HG02642 (cell line): ENCODE data around the gene DCAF8.

Source experiments
- ATAC-seq: cut with Tn5 transposase; IDR thresholded peaks from one replicate; pipeline ENCODE4 v1.9.1; 2021; ENCODE audit warnings: mild to moderate bottlenecking; ENCODE audit not compliant: unreplicated experiment, poor library complexity

The DCAF8 gene

DNA sequence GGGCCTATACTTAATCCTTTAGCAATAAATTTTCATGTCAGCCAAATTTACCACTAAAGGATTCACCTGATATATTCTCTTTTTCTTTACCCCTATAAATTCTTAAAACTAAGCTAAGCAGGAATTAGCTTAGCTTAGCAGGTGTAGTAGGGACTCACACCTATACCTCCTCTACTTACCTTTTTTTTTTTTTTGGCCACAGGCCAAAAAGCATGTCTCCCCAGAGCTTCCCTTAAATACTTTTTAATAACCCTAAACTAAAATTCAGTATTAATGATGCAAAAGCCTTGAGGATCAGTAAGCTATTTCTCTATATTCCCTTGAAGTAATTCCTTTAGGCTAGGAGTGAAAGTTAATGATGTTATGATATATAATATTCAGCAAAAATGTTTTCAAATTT, 33.9 kb downstream of the DCAF8 start:
- ATAC-seq = no peak

DNA sequence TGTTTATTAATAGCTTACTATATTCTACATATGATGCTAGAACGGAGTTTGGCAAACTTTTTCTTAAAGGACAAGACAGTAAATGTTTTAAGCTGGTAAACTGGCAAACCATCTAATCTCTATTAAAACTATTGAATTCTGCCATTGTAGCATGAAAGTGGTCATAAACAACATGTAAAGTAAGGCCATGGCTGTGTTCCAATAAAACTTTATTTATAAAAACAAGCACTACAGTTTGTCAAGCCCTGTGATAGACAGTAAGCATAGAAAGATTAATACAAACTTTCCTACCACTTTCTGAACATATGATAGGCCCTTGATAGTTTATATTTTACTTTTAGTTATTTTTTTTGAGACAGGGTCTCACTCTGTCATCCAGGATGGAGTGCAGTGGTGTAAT, 34.8 kb downstream of the DCAF8 start:
- ATAC-seq = no peak

DNA sequence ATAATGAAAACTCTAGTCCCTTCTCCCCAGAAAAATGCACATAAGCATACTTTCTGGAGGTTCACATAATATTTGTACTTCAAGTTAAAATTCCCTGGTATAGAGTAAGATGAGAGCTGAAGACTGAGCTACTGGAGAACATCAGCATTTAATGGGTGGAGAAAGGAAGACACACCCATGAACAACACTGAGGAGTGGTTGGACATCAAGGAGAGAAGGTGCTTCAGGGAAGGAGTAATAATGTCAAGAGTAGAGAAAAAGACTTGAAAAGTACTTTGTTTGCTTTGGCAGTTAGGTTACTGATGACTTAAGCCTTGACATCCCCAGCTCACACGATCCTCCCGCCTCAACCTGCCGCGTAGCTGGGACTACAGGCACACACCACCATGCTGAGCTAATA, 35.3 kb downstream of the DCAF8 start:
- no peak for ATAC-seq

DNA sequence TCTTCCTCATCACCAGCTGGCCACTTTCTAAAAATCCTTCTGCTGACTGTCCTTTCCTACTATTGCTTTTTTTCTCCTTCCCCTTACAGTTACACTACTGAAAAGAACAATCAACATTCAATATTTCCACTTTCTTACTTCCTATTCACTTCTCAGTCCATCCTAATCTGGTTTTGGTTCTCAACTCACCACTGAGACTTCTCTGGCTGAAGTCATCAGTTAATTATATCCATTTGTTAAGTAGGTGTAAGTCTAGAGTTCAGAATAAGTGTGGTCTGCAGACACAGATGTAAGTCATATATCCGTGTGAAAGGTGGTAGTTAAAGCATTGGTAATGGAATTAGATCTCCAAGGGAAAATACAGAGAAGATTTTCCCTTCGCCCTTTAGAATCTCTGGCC, 35.7 kb downstream of the DCAF8 start:
- no peak for ATAC-seq

DNA sequence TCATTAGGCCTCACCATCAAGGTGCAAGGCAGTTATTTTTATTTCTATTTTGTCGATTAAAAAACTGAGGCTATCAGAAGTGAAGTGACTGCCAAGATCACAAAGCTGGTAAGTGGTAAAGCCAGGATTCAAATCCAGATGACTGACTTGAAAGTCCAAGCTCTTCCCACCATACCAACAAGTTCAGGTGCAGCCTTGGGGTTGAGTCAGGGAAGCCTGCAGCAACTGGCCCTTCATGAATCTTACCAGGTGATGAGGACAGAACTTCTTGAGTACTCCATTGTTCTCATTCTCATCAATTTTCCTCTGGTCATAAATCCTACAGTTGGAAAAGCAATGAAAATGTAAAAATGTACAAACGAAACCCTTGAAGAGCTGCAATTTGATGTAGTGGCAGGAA, 37.0 kb downstream of the DCAF8 start:
- no peak for ATAC-seq

DNA sequence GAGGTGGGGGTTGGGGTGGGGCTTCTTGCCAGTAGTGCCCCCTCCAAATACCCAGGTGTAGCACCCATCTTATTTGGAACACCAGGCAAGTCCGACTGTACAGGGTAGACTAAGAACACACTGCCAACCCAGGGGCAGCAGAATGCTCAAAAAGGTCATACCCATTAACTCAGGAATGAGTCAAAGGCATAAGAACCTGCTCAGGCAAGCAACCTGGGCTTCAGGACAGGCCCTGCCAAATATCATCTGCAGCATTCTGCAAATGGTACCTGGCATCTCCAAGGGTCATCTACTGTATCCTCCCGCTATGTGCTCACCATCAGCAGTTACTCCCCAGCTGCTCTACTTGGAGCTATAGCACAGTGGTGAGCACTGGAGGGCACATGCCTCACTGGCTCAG, 37.7 kb downstream of the DCAF8 start:
- no peak for ATAC-seq

DNA sequence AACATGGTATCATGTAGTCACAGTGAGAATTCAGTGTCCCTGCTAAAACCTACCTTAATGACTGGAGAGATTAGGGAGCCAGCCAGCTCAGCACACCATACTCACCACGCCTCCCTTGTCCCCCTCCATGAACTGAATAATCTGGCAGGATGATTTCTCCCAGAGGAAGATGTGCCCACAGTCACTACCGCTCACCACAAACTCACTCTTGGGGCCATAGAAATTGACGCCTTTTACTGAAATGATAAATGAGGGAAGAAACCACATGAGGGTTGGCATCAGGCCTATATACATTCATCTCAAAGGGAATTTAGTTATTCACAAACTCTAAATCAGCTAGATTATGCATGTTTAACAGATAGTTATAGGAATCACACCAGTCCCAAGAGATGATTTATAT, 39.8 kb downstream of the DCAF8 start:
- no peak for ATAC-seq

DNA sequence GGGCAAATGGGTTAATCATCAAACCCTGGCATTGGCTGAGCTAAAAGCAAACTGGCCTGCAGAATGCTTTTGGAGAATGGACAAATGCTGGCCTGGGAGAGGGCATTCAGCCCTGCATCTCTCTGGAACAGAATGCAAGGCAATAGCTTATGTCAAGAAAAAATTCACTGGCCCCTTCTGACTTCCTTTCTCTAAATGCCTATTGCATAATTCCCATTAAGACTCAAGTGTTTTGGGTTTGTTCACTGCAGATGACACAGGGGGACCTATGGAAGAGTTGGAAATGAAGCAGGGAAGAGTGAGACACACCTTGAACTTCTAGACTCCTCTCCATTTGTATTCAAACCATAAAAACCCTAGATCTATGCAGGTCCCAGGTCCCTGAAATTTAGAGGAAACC, 41.3 kb downstream of the DCAF8 start:
- no peak for ATAC-seq

DNA sequence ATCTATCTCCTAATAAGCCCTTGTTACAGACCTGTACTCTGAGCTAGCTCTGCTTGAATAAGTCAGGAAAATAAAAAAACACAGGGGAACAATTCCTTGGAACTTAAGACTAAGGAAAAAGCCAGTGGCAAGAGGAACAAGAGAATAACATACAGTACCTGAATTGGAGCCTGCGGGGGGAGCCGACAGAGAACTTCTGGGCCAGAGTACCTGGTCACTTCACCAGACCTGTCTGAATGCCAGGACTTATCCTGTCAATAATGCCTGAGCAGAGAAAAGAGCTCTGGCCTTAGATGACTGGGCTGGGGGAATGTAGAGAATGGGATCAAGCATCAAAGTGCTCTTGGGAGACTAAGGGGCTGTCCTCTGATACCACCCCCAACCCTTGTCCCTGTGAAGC, 42.0 kb downstream of the DCAF8 start:
- ATAC-seq = no peak

DNA sequence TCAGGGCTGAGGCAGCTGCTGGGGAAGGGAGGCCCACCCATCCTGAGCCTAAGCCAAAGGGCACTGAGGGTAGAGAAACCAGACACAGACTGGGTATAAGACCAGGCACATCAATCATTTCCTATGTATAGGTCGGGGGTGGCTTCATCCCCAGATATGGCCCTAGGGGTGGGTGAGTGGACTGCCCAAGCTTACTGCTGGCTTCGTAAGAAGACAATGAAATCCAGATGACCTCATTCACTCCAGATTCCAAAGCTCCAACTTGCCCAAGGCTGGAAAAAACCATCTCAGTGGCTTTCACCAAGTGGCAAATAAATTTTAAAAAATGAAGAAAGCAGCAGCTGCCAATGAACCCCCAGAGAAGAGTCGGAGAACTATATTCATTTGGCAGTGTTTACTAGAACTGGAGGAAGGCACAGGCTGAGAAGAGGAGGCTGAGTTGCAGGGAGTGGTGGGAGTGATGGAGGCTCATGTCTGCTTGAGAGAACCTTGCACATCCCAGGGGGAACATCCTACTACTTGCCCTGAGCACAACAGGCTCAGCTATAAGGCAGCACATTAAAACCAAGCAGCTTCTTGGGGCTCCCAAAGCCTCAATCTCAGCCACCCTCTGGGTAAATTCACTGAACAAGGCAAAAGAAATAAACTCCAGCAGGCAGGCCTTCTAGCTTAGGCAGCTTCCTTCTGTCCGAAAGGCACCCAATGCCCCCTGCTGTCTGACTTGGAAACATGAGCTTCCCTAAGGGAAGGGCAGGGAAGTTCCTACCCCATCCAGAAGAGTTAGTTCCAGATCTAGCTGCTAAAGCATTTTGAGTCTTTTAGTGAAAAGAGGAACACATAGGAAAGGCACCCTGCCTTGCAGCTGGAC, 43.1 kb downstream of the DCAF8 start:
- no peak for ATAC-seq

DNA sequence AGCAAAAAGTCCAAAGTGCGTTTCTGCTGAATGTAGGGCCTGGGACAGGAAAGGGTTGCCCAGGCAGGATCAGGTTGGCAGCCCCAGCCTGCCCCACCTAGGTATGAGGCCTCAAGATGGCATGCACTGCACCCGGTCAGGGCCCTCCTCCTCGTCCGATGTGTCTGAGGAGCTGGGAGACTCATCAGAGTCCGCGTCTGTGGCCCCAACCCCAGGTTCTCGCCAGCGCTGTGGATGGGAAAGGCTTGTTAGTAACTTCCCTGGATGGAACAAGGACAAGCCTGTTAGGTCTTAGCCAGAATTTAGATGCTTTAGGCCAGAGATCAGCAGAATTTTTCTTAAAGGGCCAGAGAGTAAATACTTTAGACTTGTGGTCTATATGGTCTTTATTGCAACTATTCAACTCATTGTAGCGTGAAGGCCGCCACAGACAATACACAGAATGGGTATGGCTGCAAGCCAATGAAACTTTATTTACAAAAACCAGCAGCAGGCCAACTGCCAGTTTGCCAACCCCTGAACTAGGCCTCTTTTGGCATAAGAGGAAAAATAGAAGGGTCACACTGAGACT, 44.8 kb downstream of the DCAF8 start:
- no peak for ATAC-seq

DNA sequence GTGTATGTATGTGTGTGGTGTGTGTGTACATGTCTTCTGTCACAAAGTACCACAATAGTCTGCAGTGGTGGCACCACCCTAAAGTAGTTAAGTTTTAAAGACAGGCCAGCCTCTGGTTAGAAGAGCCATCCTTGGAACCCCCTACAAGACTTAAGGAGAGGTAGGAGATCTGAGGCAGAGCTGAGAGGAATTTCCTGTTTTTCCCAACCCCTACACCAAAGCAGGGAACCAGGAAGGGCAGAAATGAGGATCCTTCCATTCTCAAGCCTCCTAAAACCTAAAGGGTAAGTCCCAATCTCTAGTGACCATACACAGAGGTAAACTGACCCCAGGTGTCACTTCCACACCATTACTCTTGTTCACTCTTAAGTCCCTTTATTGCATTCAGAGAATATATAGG, 46.0 kb downstream of the DCAF8 start:
- ATAC-seq = no peak

DNA sequence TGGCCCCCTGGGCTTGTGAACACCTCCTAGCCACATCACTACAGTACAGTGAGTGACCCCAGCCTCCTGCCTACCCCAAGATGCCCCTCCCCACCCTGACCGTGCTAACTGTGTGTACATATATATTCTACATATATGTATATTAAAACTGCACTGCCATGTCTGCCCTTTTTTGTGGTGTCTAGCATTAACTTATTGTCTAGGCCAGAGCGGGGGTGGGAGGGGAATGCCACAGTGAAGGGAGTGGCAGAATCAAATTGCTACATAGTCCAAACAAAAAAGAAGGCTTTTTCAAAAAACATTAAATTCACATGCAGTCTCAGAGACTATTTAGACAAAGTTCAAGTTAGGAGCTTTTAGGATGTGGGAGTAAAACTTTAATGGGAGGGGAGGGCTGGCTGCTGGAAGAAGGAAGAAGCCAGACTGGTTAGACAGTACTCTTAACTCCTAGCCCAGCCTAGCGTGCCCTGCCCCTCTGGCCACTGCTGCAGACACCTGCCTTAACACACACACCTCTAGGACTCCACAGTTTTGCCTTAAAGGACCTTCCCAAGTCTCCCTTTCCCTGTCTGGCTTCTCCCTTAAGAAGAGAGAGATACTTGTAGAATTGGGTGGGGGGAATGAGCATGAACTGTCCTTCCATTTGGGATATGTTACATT, 47.7 kb downstream of the DCAF8 start:
- ATAC-seq = no peak

DNA sequence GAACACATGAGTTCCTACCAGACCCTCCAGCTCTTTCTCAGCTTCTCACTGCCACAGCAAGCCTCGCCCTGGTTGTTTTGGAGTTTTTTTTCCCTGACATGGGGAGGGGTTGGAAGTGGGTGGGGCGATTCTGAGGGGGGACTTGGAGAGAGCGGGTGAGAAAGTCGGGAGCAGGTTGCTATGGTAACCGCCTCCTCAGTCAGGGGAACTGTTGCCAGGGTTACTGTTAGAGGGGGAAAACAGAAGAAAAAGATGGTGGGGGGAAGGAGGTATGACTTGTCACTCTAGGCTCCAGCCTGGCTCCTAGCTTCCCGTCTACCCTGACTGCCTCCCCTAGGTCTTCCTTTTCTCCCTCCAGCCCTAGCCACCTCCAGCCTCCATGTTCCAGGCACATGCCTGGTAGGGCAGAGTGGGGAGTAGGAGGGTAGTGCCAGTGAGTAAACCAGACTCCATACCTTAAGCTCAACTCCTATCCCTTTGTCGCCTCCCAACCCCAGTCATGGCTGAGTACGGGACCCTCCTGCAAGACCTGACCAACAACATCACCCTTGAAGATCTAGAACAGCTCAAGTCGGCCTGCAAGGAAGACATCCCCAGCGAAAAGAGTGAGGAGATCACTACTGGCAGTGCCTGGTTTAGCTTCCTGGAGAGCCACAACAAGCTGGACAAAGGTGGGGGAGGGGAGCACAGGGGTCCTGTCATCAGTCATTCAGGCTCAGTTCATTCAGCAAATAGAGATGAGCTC, 51.1 kb downstream of the DCAF8 start:
- no peak for ATAC-seq

DNA sequence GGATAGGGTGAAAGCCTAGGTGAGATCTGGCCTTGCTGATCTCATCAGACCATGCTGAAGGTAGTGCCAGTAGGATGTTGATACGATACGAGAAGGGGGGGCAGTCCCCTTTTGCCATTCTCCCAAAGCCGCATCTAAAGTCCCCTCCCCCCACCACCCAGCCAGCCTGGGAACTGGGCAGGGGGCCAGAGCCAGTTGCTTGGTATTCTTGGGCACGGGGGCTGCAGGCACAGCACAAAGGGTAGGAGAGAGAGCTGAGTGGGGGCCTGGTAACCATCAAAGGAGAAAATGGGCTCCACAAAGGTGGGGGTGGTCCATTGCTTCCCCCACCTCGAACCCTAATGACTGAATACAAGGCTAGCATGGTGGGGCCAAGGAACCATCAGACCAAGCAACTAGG, 51.8 kb downstream of the DCAF8 start:
- ATAC-seq = no peak

DNA sequence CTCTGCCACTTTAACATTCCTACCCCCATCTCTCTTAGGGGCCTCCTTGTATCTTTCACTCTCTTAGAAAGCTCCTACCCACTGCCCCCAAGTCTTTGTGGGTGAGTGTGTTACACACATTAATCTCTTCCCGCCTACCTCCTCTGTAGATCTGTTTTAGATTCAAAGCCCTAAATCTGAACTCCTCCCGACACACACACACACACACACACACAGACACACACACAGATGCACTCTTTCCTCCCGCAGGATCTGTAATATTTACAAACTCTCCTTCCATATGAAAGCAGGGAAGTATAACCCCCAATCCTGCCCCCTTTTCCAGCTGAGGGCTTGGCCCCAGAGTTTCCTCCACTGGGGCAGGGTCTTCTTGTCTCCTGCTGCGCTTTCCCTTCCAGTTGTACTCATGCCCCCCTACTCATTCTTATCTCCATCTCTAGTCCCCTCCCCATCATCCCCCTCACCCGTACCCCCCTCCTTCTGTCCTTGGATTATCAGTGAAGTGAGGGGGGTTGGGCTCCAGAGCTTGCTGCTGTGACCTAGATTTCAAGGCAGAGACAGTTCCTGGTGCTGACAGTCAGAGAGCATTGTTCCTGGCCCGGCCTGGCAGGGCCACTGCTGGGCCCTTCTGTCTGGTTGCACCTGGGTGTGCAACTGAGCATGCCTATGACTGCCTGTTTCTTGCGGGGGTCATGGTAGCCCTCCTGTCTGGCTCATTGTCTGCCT, 52.9 kb downstream of the DCAF8 start:
- no peak for ATAC-seq

DNA sequence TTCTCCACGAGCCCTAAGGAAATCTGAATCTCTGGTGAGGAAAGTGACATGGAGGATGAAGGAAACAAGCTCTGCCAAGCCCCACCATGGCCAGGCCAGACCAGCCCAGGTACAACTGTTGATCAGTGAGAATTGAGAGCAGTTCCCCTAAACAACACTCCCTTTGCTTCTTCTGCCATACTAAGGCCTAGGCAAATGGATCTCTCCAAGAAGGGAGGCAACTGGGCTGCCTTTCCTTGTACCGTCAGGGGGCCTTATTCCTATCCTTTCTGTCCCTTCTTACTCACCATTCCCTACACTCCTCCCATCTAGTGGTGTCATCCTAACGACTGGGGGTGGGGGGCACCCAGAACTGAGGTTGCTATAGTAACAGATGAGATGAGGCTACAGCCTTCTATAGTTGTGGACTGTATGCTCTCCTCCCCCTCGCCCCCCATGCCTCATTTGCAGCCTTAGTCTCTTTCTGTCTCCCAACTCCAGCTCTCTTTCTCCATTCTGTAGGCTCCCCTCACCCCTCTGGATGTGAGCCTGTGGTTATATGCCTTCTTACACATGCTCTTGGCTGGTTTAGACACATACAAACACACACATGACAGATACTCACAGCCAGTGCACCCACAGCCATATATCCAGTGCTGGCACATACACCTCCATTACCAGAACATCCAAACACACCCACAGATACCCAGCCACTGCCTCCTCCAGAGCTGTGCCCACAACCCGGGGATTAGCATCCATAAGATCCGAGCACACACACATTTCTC, 53.6 kb downstream of the DCAF8 start:
- no peak for ATAC-seq

DNA sequence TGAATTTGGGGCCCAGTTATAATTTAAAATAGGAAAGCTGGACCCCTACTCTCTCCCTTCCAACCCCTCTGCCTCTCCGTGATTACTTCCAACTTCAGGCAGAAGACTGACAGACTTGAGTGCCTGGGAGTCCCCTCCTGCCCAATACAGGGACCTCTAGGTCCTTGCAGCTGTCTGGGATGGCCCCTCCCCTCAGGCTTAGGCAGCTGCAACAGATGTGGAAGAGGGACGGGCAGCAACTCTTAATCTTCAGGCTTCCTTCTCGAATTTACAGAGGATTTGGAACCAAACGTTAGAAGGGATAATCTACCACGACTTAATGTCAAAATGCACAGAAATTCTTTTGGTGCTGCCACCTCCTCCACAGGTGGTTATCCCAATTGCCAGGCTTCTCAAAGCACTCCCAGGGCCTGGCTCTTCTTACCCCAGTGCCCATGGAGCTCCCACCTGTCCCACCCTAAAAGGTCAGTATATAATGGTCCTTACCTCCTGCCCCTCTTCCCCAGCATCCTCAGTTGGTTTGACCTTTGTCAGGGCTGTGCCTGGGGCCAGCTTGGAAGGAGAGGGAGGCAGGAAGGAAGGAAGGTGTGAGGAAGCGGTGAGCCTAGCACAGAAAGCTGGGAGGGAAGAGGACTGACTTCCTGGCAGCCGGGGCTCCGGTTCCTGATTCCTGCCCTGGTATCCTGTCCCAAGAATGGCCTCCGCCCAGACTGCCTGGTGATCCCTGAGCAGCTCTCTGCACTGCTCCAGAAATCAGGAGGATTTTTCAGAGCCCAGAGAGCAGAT, 54.4 kb downstream of the DCAF8 start:
- no peak for ATAC-seq

DNA sequence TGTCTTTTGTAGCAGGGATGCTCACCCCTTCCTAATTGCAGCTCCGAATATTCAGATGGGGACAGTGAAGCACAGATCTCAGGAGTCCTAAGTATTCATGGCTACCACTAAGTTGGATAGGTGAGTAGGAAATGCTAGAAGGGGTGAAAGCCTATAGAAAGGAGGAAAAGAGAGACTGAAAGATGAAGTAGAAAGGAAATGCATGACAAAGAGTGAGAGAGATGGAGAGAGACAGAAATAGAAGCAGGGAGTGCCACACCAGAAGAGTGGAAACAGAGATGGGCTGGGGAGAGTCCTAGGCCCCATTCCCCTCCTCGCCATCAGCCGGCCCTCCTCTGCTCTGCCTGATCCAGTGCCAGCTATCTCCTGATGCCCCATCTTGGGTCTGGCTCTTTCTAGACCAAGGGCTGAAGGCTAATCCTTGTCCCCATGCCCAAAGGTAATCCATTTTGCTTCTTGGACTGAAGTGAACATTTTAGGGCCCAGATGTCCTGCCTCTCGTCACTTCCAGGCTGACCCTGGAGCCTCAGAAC, 55.2 kb downstream of the DCAF8 start:
- ATAC-seq = no peak
